Peyer's patch (tissue), 4 donors: Measurements from ENCODE around the gene IQGAP2.

Source experiments
- CTCF ChIP-seq, 6 experiments: fragments of 450-650 bp in 4 of 6; fragments of 200-600 bp in 2 of 6; sonication (generic) in 1 of 6; IDR thresholded peaks; one replicate each; pipeline ENCODE4 v1.5.1; 2017 to 2019; ENCODE audit warnings: antibody characterized with exemption in 6 of 6, mild to moderate bottlenecking in 3 of 6, moderate library complexity in 1 of 6
- POLR2A ChIP-seq, 2 donors: fragments of 450-650 bp; IDR thresholded peaks; one replicate each; pipeline ENCODE4 v1.5.1; 2017; ENCODE audit warnings: antibody characterized with exemption in 2 of 2, mild to moderate bottlenecking in 2 of 2, moderate library complexity in 2 of 2

- TF ChIP-seq POLR2A (IDR thresholded peaks at IDR 0.05) (no peak), CTCF (IDR thresholded peaks at IDR 0.05) (no peak)
These were observed 70.6 kb downstream of the IQGAP2 start for GRCh38 chr5:76473661-76474060.
